Epithelial cell of esophagus (primary cell): Measurements from ENCODE around the gene ETHE1.

Source experiments
- DNase-seq: peaks from one replicate; pipeline ENCODE4 v3.0.0; 2010; ENCODE audit warnings: low read depth
- H3K4me3 ChIP-seq: 2 replicates; pipeline ENCODE4 v1.5.1; 2011; ENCODE audit warnings: mild to moderate bottlenecking, low read length, control low read depth
- CTCF ChIP-seq: IDR thresholded peaks from 2 replicates; pipeline ENCODE4 v1.5.1; 2011; ENCODE audit warnings: low read depth, mild to moderate bottlenecking, low read length, control low read depth, inconsistent platforms; ENCODE audit not compliant: insufficient read depth; ENCODE audit errors: missing control alignments

The ETHE1 gene

GRCh38 chr19:43544077-43544476 lies 17.1 kb upstream of the ETHE1 start:
- no peak for TF ChIP-seq CTCF

GRCh38 chr19:43541920-43542650 lies 15.1 kb upstream of the ETHE1 start:
- H3K4me3 ChIP-seq: no peak overlapping the region
- TF ChIP-seq CTCF: no peak
- no peak for DNase-seq

More at GRCh38 chr19:43544077-43544476, 17.1 kb upstream of the ETHE1 start:
- H3K4me3 ChIP-seq: no peak overlapping the region
- DNase-seq: no peak

GRCh38 chr19:43540381-43540780 lies 13.4 kb upstream of the ETHE1 start:
- DNase-seq: no peak
- TF ChIP-seq CTCF: no peak
- no peak overlapping the region for H3K4me3 ChIP-seq

GRCh38 chr19:43538922-43539321 lies 11.9 kb upstream of the ETHE1 start:
- no peak for DNase-seq
- no peak for TF ChIP-seq CTCF
- H3K4me3 ChIP-seq: no peak overlapping the region

- peak; percentile 57 for DNase-seq
- no peak overlapping the region for H3K4me3 ChIP-seq
- peak; percentile 65 for TF ChIP-seq CTCF
These were observed 8.1 kb upstream of the ETHE1 start for GRCh38 chr19:43534816-43535761.

GRCh38 chr19:43534305-43534815 lies 7.4 kb upstream of the ETHE1 start:
- DNase-seq: no peak
- TF ChIP-seq CTCF: no peak
- peak overlapping the region; percentile 5 for H3K4me3 ChIP-seq
